NCI-H460 (cell line): Measurements from ENCODE around the gene SEPTIN5. TPM values are rescaled to one million over a fixed set of nuclear protein-coding genes. Genes with fewer than 3 reads are reported as not detected.
"Not testable (repeated sequence)": the region's sequence is repeated elsewhere in the genome, so short reads cannot be mapped to it uniquely, and the experiment has no call there.

Source experiments
- DNase-seq: peaks from one replicate; pipeline ENCODE4 v3.0.0-alpha.2; 2016; ENCODE audit warnings: low read depth; ENCODE audit errors: extremely low read depth
- polyA plus RNA-seq: library from polyadenylated mRNA; depleted of rRNA; stranded (reverse); fragments of >200 nt; gene quantifications from 2 replicates; pipeline ENCODE4 v1.2.3, GENCODE V29; 2014; cell fraction: nucleus; rRNA removed
- total RNA-seq: library from RNA; depleted of rRNA; stranded (reverse); fragments of >200 nt; shearing (Covaris generic); gene quantifications from 2 replicates; pipeline ENCODE4 v1.2.3, GENCODE V29; 2014; rRNA removed

The SEPTIN5 gene
- total RNA-seq = 11.7 and 17.4 TPM in 2 replicates
- polyA plus RNA-seq = 45.3 and 547 TPM in 2 replicates

GRCh38 chr22:19714312-19715187 is at the start of gene SEPTIN5:
TSS of gene SEPTIN5 (plus strand) at chr22:19714503. CDS start at chr22:19714589, 86 bp downstream.
- no peak for DNase-seq

GRCh38 chr22:19664951-19665783 is 49.1 kb upstream of the SEPTIN5 start:
- no peak for DNase-seq

GRCh38 chr22:19665784-19666672 is 48.3 kb upstream of the SEPTIN5 start:
- no peak for DNase-seq

- no peak for DNase-seq
Observed at GRCh38 chr22:19666673-19667593, 47.4 kb upstream of the SEPTIN5 start.

GRCh38 chr22:19667872-19668740 is 46.2 kb upstream of the SEPTIN5 start:
- DNase-seq = no peak

GRCh38 chr22:19668748-19669147 is 45.6 kb upstream of the SEPTIN5 start:
- no peak for DNase-seq

- DNase-seq = no peak
Observed at GRCh38 chr22:19669570-19669969, 44.7 kb upstream of the SEPTIN5 start.

GRCh38 chr22:19671316-19671715 is 43.0 kb upstream of the SEPTIN5 start:
- DNase-seq = no peak

GRCh38 chr22:19672054-19672776 is 42.1 kb upstream of the SEPTIN5 start:
- no peak for DNase-seq

- DNase-seq = no peak
Observed at GRCh38 chr22:19673660-19674059, 40.6 kb upstream of the SEPTIN5 start.

- DNase-seq = no peak
Observed at GRCh38 chr22:19674129-19674928, 40.0 kb upstream of the SEPTIN5 start.

- no peak for DNase-seq
Observed at GRCh38 chr22:19674929-19675253, 39.4 kb upstream of the SEPTIN5 start.

GRCh38 chr22:19675428-19675827 is 38.9 kb upstream of the SEPTIN5 start:
- DNase-seq = no peak

- DNase-seq = not testable (repeated sequence)
Observed at GRCh38 chr22:19676437-19676836, 37.9 kb upstream of the SEPTIN5 start.

GRCh38 chr22:19678949-19679521 is 35.3 kb upstream of the SEPTIN5 start:
- no peak for DNase-seq

GRCh38 chr22:19679522-19680101 is 34.7 kb upstream of the SEPTIN5 start:
- DNase-seq = no peak
